HG03460 (cell line): ENCODE data around the gene OR10A5.
"Not testable (repeated sequence)": the region's sequence is repeated elsewhere in the genome, so short reads cannot be mapped to it uniquely, and the experiment has no call there.

ENCODE experiments used
- ATAC-seq: cut with Tn5 transposase; IDR thresholded peaks from one replicate; pipeline ENCODE4 v1.9.1; 2021; ENCODE audit not compliant: unreplicated experiment

OR10A5 gene

GRCh38 chr11:6845383-6845782, at the start of gene OR10A5:
Gene OR10A5 (plus strand): TSS chr11:6845683. CDS start chr11:6845683, 0 bp downstream.
- ATAC-seq = no peak

GRCh38 chr11:6799402-6799801, 46.1 kb upstream of the OR10A5 start, which contains the start of gene OR6A2:
Gene OR6A2 (minus strand): TSS chr11:6799689. CDS start chr11:6795708, 3,981 bp downstream.
- ATAC-seq = no peak

GRCh38 chr11:6801075-6801474, 44.4 kb upstream of the OR10A5 start:
- not testable (repeated sequence) for ATAC-seq

GRCh38 chr11:6812390-6813005, 33.0 kb upstream of the OR10A5 start:
- ATAC-seq = peak; percentile 86

GRCh38 chr11:6813656-6814055, 31.8 kb upstream of the OR10A5 start:
- ATAC-seq = no peak

GRCh38 chr11:6817694-6818093, 27.8 kb upstream of the OR10A5 start:
- ATAC-seq = no peak

GRCh38 chr11:6818967-6819366, 26.5 kb upstream of the OR10A5 start:
- no peak for ATAC-seq

- no peak for ATAC-seq
Measured at GRCh38 chr11:6824136-6824823, 21.2 kb upstream of the OR10A5 start.

- ATAC-seq = no peak
Measured at GRCh38 chr11:6825231-6825744, 20.2 kb upstream of the OR10A5 start.

GRCh38 chr11:6828103-6828502, 17.4 kb upstream of the OR10A5 start:
- ATAC-seq = no peak

GRCh38 chr11:6833356-6833755, 12.1 kb upstream of the OR10A5 start:
- ATAC-seq = no peak

- no peak for ATAC-seq
Measured at GRCh38 chr11:6834021-6834420, 11.5 kb upstream of the OR10A5 start.

GRCh38 chr11:6841694-6842093, 3.8 kb upstream of the OR10A5 start:
- no peak for ATAC-seq

GRCh38 chr11:6843670-6844069, 1.8 kb upstream of the OR10A5 start:
- no peak for ATAC-seq

- no peak for ATAC-seq
Measured at GRCh38 chr11:6844356-6844755, 1.1 kb upstream of the OR10A5 start.

- ATAC-seq = no peak
Measured at GRCh38 chr11:6850526-6850925, 5.0 kb downstream of the OR10A5 start.

GRCh38 chr11:6854801-6855200, 9.3 kb downstream of the OR10A5 start:
- not testable (repeated sequence) for ATAC-seq

- ATAC-seq = no peak
Measured at GRCh38 chr11:6855971-6856541, 10.6 kb downstream of the OR10A5 start.

- no peak for ATAC-seq
Measured at GRCh38 chr11:6856871-6857270, 11.4 kb downstream of the OR10A5 start.

- ATAC-seq = no peak
Measured at GRCh38 chr11:6862961-6863360, 17.5 kb downstream of the OR10A5 start, which contains the start of gene OR10A2. Gene OR10A2 (plus strand): TSS chr11:6863057. CDS start chr11:6869755, 6,698 bp downstream.

- ATAC-seq = no peak
Measured at GRCh38 chr11:6864438-6864837, 19.0 kb downstream of the OR10A5 start.

GRCh38 chr11:6871278-6871677, 25.8 kb downstream of the OR10A5 start:
- ATAC-seq = no peak
